CD4-positive, CD25-positive, alpha-beta regulatory T cell (primary cell): ENCODE results near the gene MAP3K9. TPM values are rescaled to one million over a fixed set of nuclear protein-coding genes. Genes with fewer than 3 reads are reported as not detected.

ENCODE experiments used
- ATAC-seq, 2 donors: fragments of 150-1000 bp; cut with Tn5 transposase; one replicate each; pipeline ENCODE4 v1.10.0; 2021; ENCODE audit warnings: low read depth in 2 of 2, moderate number of reproducible peaks in 2 of 2, moderate library complexity in 1 of 2
- DNase-seq, 3 donors: peaks; one replicate each; pipeline versions ENCODE4 v3.0.0 to v3.0.0-alpha.2; 2012 to 2022; ENCODE audit warnings: mixed read lengths in 1 of 3
- H3K27ac ChIP-seq: one replicate; pipeline ENCODE4 v1.7.0; 2013; ENCODE audit warnings: mild to moderate bottlenecking, low read length; ENCODE audit not compliant: insufficient read depth, poor library complexity, severe bottlenecking
- H3K27me3 ChIP-seq: one replicate; pipeline ENCODE4 v1.7.0; 2013; ENCODE audit warnings: low read length; ENCODE audit not compliant: control insufficient read depth, insufficient read depth
- H3K36me3 ChIP-seq: one replicate; pipeline ENCODE4 v1.7.0; 2013; ENCODE audit warnings: mild to moderate bottlenecking, low read length, moderate library complexity; ENCODE audit not compliant: control insufficient read depth, insufficient read depth
- H3K4me1 ChIP-seq: 2 replicates; pipeline ENCODE4 v1.7.0; 2013; ENCODE audit warnings: mild to moderate bottlenecking, low read length; ENCODE audit not compliant: insufficient read depth, control insufficient read depth, poor library complexity, severe bottlenecking
- H3K4me3 ChIP-seq: one replicate; pipeline ENCODE4 v1.7.0; 2013; ENCODE audit warnings: low read depth, mild to moderate bottlenecking, low read length, moderate library complexity
- H3K9me3 ChIP-seq, 2 experiments: 1 replicate in 1 of 2; 2 replicates in 1 of 2; pipeline ENCODE4 v1.7.0; 2013; ENCODE audit warnings: low read length in 2 of 2, mild to moderate bottlenecking in 1 of 2, moderate library complexity in 1 of 2; ENCODE audit not compliant: control insufficient read depth in 2 of 2
- H3K27ac Mint-ChIP-seq, 3 donors: one replicate each; pipeline ENCODE4 v1.8.0; 2020 to 2022; ENCODE audit warnings: mild to moderate bottlenecking in 3 of 3, mixed read lengths in 3 of 3, moderate library complexity in 2 of 3
- H3K27me3 Mint-ChIP-seq: one replicate; pipeline ENCODE4 v1.8.0; 2022; ENCODE audit warnings: mild to moderate bottlenecking, mixed read lengths
- H3K36me3 Mint-ChIP-seq: one replicate; pipeline ENCODE4 v1.8.0; 2020; ENCODE audit warnings: mixed read lengths
- H3K4me1 Mint-ChIP-seq, 4 donors: one replicate each; pipeline ENCODE4 v1.8.0; 2020 to 2022; ENCODE audit warnings: mixed read lengths in 4 of 4, mild to moderate bottlenecking in 1 of 4
- H3K4me3 Mint-ChIP-seq, 4 donors: one replicate each; pipeline ENCODE4 v1.8.0; 2020 to 2022; ENCODE audit warnings: mild to moderate bottlenecking in 4 of 4, mixed read lengths in 4 of 4, moderate library complexity in 3 of 4
- H3K9me3 Mint-ChIP-seq, 7 donors: one replicate each; pipeline ENCODE4 v1.8.0; 2020 to 2022; ENCODE audit warnings: mixed read lengths in 7 of 7, mild to moderate bottlenecking in 3 of 7, moderate library complexity in 2 of 7
- polyA plus RNA-seq, 4 donors: library from polyadenylated mRNA; unstranded; fragments of 300-500 nt; fragmentation: Illumina TruSeq; gene quantifications; one replicate each; pipeline ENCODE4 v1.2.3, GENCODE V29; 2021
- total RNA-seq: library from RNA; stranded (reverse); gene quantifications from one replicate; pipeline ENCODE4 v1.2.3, GENCODE V29; 2022

Gene MAP3K9
- total and polyA plus RNA-seq, 5 donors from 2014 or later: 1.1 to 15.7 (median 1.4) TPM

GRCh38 chr14:70700955-70701585 is 108.2 kb downstream of the MAP3K9 start:
- no peak for ATAC-seq

DNA sequence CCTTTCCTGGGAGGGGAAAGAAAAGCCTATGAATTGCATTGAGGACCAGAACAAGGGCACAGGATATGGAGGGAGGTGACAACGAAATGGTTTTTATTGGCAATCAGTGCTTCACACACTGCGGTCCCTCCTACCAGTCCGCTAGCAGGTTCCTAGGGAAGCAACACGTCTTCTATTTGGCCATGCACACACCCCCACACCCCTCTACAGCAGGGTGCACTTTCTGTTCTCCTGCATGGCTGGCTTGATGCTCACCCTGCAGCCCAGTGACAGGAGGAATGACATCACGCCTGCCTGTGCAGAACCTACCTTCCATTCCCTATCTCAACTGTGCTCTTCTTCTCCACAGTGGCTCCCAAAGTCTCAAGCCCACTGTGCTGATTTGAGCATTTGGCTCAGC is 109.7 kb downstream of the MAP3K9 start:
- no peaks in the 10 kb centered on the region for H3K9me3 ChIP-seq
- H3K27me3 Mint-ChIP-seq: peaks cover 4% of the 10 kb centered on the region
- no peaks in the 10 kb centered on the region for H3K36me3 ChIP-seq
- H3K27ac ChIP-seq: no peak overlapping the region
- H3K4me3 ChIP-seq: no peak overlapping the region
- no peak for ATAC-seq
- no peaks in the 10 kb centered on the region for H3K9me3 Mint-ChIP-seq
- no peaks in the 10 kb centered on the region for H3K4me1 ChIP-seq
- H3K4me1 Mint-ChIP-seq: peaks cover 0 to 4% (median 0%) of the 10 kb centered on the region in 4 donors
- H3K27ac Mint-ChIP-seq: no peak overlapping the region
- no peak for DNase-seq
- peaks cover 2% of the 10 kb centered on the region for H3K27me3 ChIP-seq
- no peak overlapping the region for H3K4me3 Mint-ChIP-seq
- H3K36me3 Mint-ChIP-seq: no peaks in the 10 kb centered on the region

More at GRCh38 chr14:70700955-70701585, 108.2 kb downstream of the MAP3K9 start:
- no peaks in the 10 kb centered on the region for H3K4me1 ChIP-seq
- H3K27me3 ChIP-seq: peaks cover 2% of the 10 kb centered on the region
- no peak overlapping the region for H3K27ac Mint-ChIP-seq
- peaks cover 13% of the 10 kb centered on the region for H3K27me3 Mint-ChIP-seq
- no peaks in the 10 kb centered on the region for H3K36me3 Mint-ChIP-seq
- no peaks in the 10 kb centered on the region for H3K9me3 ChIP-seq
- no peaks in the 10 kb centered on the region for H3K36me3 ChIP-seq
- no peaks in the 10 kb centered on the region for H3K9me3 Mint-ChIP-seq
- H3K4me1 Mint-ChIP-seq: peaks cover 0 to 4% (median 0%) of the 10 kb centered on the region in 4 donors
- no peak overlapping the region for H3K27ac ChIP-seq
- no peak overlapping the region for H3K4me3 Mint-ChIP-seq
- no peak for DNase-seq
- no peak overlapping the region for H3K4me3 ChIP-seq

GRCh38 chr14:70698288-70698687 is 111.0 kb downstream of the MAP3K9 start:
- no peak overlapping the region for H3K4me3 Mint-ChIP-seq
- Histone ChIP-seq H3K36me3 (no peaks in the 10 kb centered on the region), H3K4me1 (no peaks in the 10 kb centered on the region), H3K4me3 (no peak overlapping the region), H3K27ac (no peak overlapping the region), H3K27me3 (peaks cover 2% of the 10 kb centered on the region), H3K9me3 (no peaks in the 10 kb centered on the region)
- ATAC-seq (no peak), DNase-seq (no peak)
- H3K27me3 Mint-ChIP-seq: peaks cover 4% of the 10 kb centered on the region
- peaks cover 0 to 4% (median 0%) of the 10 kb centered on the region in 4 donors for H3K4me1 Mint-ChIP-seq
- no peak overlapping the region for H3K27ac Mint-ChIP-seq
- H3K36me3 Mint-ChIP-seq: no peaks in the 10 kb centered on the region
- no peaks in the 10 kb centered on the region for H3K9me3 Mint-ChIP-seq

GRCh38 chr14:70697701-70698100 is 111.6 kb downstream of the MAP3K9 start:
- Mint-ChIP-seq H3K4me3 (no peak overlapping the region), H3K4me1 (peaks cover 0 to 4% (median 0%) of the 10 kb centered on the region in 4 donors), H3K36me3 (no peaks in the 10 kb centered on the region), H3K27ac (no peak overlapping the region), H3K27me3 (peaks cover 4% of the 10 kb centered on the region), H3K9me3 (no peaks in the 10 kb centered on the region)
- Histone ChIP-seq H3K4me3 (no peak overlapping the region), H3K9me3 (no peaks in the 10 kb centered on the region), H3K4me1 (no peaks in the 10 kb centered on the region), H3K27ac (no peak overlapping the region), H3K36me3 (no peaks in the 10 kb centered on the region), H3K27me3 (peaks cover under 1% of the 10 kb centered on the region)
- ATAC-seq: no peak
- no peak for DNase-seq

DNA sequence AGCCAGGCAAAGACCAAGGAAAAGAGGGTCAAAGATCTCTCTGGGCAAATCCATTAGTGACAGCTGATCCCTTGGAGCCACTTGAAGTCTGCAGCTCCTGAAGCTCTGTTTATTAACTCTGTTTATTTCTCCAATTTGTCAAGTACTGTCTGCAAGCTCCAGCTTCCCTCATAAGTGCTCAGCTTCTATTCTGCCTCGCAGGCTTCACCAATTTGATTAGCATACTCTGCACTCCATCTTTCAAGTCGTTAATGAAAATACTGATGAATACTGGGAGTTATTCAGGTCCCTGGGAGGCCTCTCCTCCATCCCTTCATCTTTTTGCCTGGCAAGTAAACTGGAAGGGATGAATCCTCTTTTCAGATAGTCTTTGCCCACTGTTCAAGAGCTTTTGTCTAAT is 113.3 kb downstream of the MAP3K9 start:
- peaks cover 4% of the 10 kb centered on the region for H3K27me3 Mint-ChIP-seq
- no peaks in the 10 kb centered on the region for H3K4me1 ChIP-seq
- no peaks in the 10 kb centered on the region for H3K9me3 Mint-ChIP-seq
- ATAC-seq (no peak), DNase-seq (no peak)
- no peaks in the 10 kb centered on the region for H3K36me3 ChIP-seq
- no peak overlapping the region for H3K4me3 ChIP-seq
- H3K4me3 Mint-ChIP-seq: no peak overlapping the region
- H3K4me1 Mint-ChIP-seq: peaks cover 0 to 2% (median 0%) of the 10 kb centered on the region in 4 donors
- no peaks in the 10 kb centered on the region for H3K27me3 ChIP-seq
- H3K36me3 Mint-ChIP-seq: no peaks in the 10 kb centered on the region
- no peaks in the 10 kb centered on the region for H3K9me3 ChIP-seq
- H3K27ac Mint-ChIP-seq: peak overlapping the region in 1 of 3 donors; percentile 5
- H3K27ac ChIP-seq: no peak overlapping the region

DNA sequence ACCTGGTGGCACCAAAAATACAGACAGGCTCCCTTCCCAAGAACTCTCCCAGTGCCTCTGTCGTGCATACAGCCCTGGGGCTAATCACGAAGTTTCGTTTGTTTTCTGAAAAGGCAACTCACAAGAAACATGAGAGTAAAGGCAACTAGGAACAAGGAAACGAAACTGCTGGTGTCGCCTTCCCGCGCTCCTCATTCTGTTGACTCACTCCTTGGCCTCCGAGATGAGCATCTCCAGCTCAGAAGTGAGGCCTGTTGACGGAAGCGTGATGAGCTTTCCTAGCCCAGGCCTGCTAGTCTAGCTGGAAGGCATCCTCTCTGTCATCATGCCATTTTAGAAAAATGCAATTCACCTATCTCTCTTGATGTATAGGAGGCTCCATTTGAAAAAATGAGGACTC is 117.1 kb downstream of the MAP3K9 start:
- no peak for ATAC-seq
- Mint-ChIP-seq H3K4me1 (no peaks in the 10 kb centered on the region), H3K36me3 (no peaks in the 10 kb centered on the region), H3K27ac (no peak overlapping the region), H3K27me3 (no peaks in the 10 kb centered on the region), H3K9me3 (no peaks in the 10 kb centered on the region), H3K4me3 (no peak overlapping the region)
- Histone ChIP-seq H3K36me3 (no peaks in the 10 kb centered on the region), H3K9me3 (no peaks in the 10 kb centered on the region), H3K4me3 (no peak overlapping the region), H3K27me3 (no peaks in the 10 kb centered on the region), H3K27ac (no peak overlapping the region), H3K4me1 (no peaks in the 10 kb centered on the region)
- no peak for DNase-seq

DNA sequence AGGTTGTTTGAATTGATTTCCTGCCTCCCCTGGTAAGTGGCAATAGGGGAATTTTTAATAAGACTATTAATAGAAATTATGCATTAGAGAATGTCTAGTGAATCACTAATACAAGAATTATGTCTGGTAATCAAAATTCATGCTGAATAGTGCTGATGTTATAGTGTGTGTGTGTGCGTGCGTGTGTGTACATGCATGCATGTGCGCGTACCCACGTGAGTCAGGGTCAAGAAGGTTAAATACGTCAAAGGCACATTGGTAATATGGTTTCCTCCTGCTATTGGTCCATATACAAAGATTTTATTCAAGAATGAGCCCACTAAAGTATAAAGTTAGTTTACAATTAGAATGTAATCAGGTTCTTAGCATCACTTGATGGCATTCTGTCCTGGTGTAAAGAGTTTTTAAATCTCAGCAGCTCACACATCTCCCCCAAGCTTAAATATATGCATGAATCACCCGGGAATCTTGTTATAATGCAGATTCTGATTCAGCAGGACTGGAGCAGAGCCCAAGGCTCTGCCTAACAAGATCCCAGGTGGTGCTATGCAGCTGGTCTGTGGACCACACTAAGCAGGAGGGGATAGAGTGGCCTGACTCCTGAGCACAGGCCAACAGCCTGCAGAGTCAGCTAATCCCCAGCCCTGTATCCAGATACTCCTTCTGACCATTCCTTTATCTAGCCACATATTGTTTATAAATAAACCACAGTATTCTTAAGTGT is 123.7 kb downstream of the MAP3K9 start:
- no peak overlapping the region for H3K4me3 Mint-ChIP-seq
- Histone ChIP-seq H3K9me3 (no peaks in the 10 kb centered on the region), H3K36me3 (no peaks in the 10 kb centered on the region), H3K27ac (no peak overlapping the region), H3K4me3 (no peak overlapping the region), H3K4me1 (no peaks in the 10 kb centered on the region), H3K27me3 (no peaks in the 10 kb centered on the region)
- no peaks in the 10 kb centered on the region for H3K27me3 Mint-ChIP-seq
- no peak for ATAC-seq
- H3K4me1 Mint-ChIP-seq: no peaks in the 10 kb centered on the region
- no peak overlapping the region for H3K27ac Mint-ChIP-seq
- no peak for DNase-seq
- peaks cover 4% of the 10 kb centered on the region for H3K36me3 Mint-ChIP-seq
- H3K9me3 Mint-ChIP-seq: peaks cover 0 to 1% (median 0%) of the 10 kb centered on the region in 7 donors

DNA sequence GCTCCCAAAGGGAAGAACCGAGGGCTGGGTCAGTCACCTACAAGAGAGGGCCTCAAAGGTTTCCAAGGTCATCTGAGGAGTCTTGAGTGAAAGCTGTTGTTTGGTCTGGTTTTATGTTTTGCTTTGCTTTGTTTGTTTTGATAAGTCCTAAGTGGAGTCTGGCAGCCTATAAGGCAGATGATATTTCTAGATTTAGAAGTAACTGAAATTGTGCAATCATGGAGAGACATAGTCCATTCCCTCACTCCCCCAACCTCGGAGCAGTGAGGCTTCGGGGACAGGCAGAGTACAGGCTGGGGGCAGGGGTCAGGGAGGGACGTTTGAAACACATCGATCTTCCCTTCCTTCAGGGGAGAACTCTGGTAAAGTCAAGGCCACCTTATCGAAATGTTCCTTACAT is 125.3 kb downstream of the MAP3K9 start:
- DNase-seq: no peak
- Histone ChIP-seq H3K36me3 (no peaks in the 10 kb centered on the region), H3K4me1 (no peaks in the 10 kb centered on the region), H3K27ac (no peak overlapping the region), H3K27me3 (no peaks in the 10 kb centered on the region), H3K9me3 (no peaks in the 10 kb centered on the region), H3K4me3 (no peak overlapping the region)
- H3K4me1 Mint-ChIP-seq: no peaks in the 10 kb centered on the region
- H3K27me3 Mint-ChIP-seq: no peaks in the 10 kb centered on the region
- peaks cover 4% of the 10 kb centered on the region for H3K36me3 Mint-ChIP-seq
- H3K9me3 Mint-ChIP-seq: peaks cover 0 to 1% (median 0%) of the 10 kb centered on the region in 7 donors
- no peak overlapping the region for H3K4me3 Mint-ChIP-seq
- peak overlapping the region in 1 of 3 donors; percentile 55 for H3K27ac Mint-ChIP-seq
- ATAC-seq: no peak
